ENCODE measurements around the gene XPO6.

DNA sequence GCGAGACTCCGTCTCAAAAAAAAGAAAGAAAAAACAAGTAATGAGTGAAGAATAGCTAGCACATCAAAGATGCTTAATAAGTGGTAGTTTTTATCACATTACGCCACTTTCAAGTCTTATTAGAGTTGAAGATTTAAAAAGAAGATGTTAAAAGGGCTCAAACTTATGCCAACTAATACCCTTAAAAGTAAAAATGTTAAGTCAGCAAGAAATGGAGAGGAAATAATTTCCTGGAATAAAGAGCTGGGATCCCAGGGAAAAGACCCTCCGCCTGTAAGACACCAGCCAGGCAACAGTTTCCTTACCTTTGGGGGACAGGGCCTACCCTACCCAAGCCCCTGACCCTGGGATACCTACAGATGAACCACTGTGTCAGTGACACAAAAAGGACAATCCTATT is 3.6 kb downstream of the XPO6 start:
- TF ChIP-seq, protein P1, sequence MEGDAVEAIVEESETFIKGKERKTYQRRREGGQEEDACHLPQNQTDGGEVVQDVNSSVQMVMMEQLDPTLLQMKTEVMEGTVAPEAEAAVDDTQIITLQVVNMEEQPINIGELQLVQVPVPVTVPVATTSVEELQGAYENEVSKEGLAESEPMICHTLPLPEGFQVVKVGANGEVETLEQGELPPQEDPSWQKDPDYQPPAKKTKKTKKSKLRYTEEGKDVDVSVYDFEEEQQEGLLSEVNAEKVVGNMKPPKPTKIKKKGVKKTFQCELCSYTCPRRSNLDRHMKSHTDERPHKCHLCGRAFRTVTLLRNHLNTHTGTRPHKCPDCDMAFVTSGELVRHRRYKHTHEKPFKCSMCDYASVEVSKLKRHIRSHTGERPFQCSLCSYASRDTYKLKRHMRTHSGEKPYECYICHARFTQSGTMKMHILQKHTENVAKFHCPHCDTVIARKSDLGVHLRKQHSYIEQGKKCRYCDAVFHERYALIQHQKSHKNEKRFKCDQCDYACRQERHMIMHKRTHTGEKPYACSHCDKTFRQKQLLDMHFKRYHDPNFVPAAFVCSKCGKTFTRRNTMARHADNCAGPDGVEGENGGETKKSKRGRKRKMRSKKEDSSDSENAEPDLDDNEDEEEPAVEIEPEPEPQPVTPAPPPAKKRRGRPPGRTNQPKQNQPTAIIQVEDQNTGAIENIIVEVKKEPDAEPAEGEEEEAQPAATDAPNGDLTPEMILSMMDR (IDR thresholded peaks at IDR 0.05; ENCODE audit: low read depth, low read length): no peak
- TF ChIP-seq, protein P2, sequence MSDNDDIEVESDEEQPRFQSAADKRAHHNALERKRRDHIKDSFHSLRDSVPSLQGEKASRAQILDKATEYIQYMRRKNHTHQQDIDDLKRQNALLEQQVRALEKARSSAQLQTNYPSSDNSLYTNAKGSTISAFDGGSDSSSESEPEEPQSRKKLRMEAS (IDR thresholded peaks at IDR 0.05; ENCODE audit: low read depth, low read length): no peak
- no peak for TF ChIP-seq POLR2A (IDR thresholded peaks at IDR 0.05; ENCODE audit: extremely low read depth, insufficient read length)
